WTC11 (cell line): ENCODE results near the gene C2orf72. TPM values are rescaled to one million over a fixed set of nuclear protein-coding genes. Genes with fewer than 3 reads are reported as not detected.

Experiments used
- ATAC-seq: fragments of 200-7000 bp; cut with Tn5 transposase; 2 replicates; pipeline ENCODE4 v1.10.0; 2021; ENCODE audit warnings: mild to moderate bottlenecking, moderate library complexity
- CTCF ChIA-PET: fragments of 300-600 bp; sonication (Branson Sonifier 250); formaldehyde crosslinking; loops from one replicate; lab custom pipeline; 2021; ENCODE audit warnings: antibody characterized with exemption; lab: Charles Lee
- POLR2A ChIA-PET: fragments of 350-600 bp; sonication (Branson Sonifier 250); formaldehyde crosslinking; loops from one replicate; lab custom pipeline; 2021; ENCODE audit warnings: antibody characterized with exemption; lab: Charles Lee
- DNase-seq: peaks from one replicate; pipeline ENCODE4 v3.0.0; 2021; ENCODE audit warnings: low spot score
- H3K27ac Mint-ChIP-seq: 2 replicates; pipeline ENCODE4 v1.8.0; 2021; ENCODE audit warnings: mixed read lengths
- H3K27me3 Mint-ChIP-seq: 2 replicates; pipeline ENCODE4 v1.8.0; 2021; ENCODE audit warnings: low read depth, mild to moderate bottlenecking, moderate library complexity, mixed read lengths
- H3K36me3 Mint-ChIP-seq: 2 replicates; pipeline ENCODE4 v1.8.0; 2021; ENCODE audit warnings: mixed read lengths
- H3K4me1 Mint-ChIP-seq: 2 replicates; pipeline ENCODE4 v1.8.0; 2022; ENCODE audit warnings: mixed read lengths
- H3K4me3 Mint-ChIP-seq: 2 replicates; pipeline ENCODE4 v1.8.0; 2021; ENCODE audit warnings: mild to moderate bottlenecking, moderate library complexity, mixed read lengths
- H3K9me3 Mint-ChIP-seq: 2 replicates; pipeline ENCODE4 v1.8.0; 2021; ENCODE audit warnings: mixed read lengths
- CBFB ChIP-seq: sonication (generic); formaldehyde crosslinking; IDR thresholded peaks from 2 replicates; pipeline ENCODE4 v1.8.1; 2022; ENCODE audit warnings: mild to moderate bottlenecking, low read depth, missing genetic modification reagents
- ELF4 ChIP-seq: sonication (generic); formaldehyde crosslinking; IDR thresholded peaks from 2 replicates; pipeline ENCODE4 v1.8.1; 2022; ENCODE audit warnings: low read depth, mild to moderate bottlenecking, moderate library complexity, missing genetic modification reagents
- ESRRA ChIP-seq: sonication (generic); formaldehyde crosslinking; IDR thresholded peaks from 2 replicates; pipeline ENCODE4 v1.8.1; 2022; ENCODE audit warnings: mild to moderate bottlenecking, missing genetic modification reagents, borderline replicate concordance
- KAT7 ChIP-seq: sonication (generic); formaldehyde crosslinking; IDR thresholded peaks from 2 replicates; pipeline ENCODE4 v1.8.1; 2023; ENCODE audit warnings: missing genetic modification reagents, mild to moderate bottlenecking, borderline replicate concordance
- NFE2L1 ChIP-seq: sonication (generic); formaldehyde crosslinking; IDR thresholded peaks from 2 replicates; pipeline ENCODE4 v1.8.1; 2023; ENCODE audit warnings: missing genetic modification reagents
- NFYB ChIP-seq: sonication (generic); formaldehyde crosslinking; conservative IDR thresholded peaks from 2 replicates; pipeline ENCODE4 v1.8.0; 2022; ENCODE audit warnings: low read depth, missing genetic modification reagents
- SMAD3 ChIP-seq: sonication (generic); formaldehyde crosslinking; IDR thresholded peaks from 2 replicates; pipeline ENCODE4 v1.8.0; 2022; ENCODE audit warnings: missing genetic modification reagents, mild to moderate bottlenecking, borderline replicate concordance
- ZNF121 ChIP-seq: sonication (generic); formaldehyde crosslinking; IDR thresholded peaks from 2 replicates; pipeline ENCODE4 v1.8.0; 2023; ENCODE audit warnings: missing genetic modification reagents
- ZNF219 ChIP-seq: sonication (generic); formaldehyde crosslinking; IDR thresholded peaks from 2 replicates; pipeline ENCODE4 v1.8.0; 2023; ENCODE audit warnings: missing genetic modification reagents, mild to moderate bottlenecking, borderline replicate concordance
- ZNF317 ChIP-seq: sonication (generic); formaldehyde crosslinking; IDR thresholded peaks from 2 replicates; pipeline ENCODE4 v1.8.1; 2023; ENCODE audit warnings: low read depth, mild to moderate bottlenecking, moderate library complexity, missing genetic modification reagents, borderline replicate concordance
- total RNA-seq: library from RNA; stranded (reverse); gene quantifications from 3 replicates; pipeline ENCODE4 v1.2.3, GENCODE V29; 2021
- TF ChIP-seq, protein P1 (sequence below): sonication (generic); formaldehyde crosslinking; IDR thresholded peaks from 2 replicates; pipeline ENCODE4 v1.8.0; 2023; ENCODE audit warnings: missing genetic modification reagents
- TF ChIP-seq, protein P2 (sequence below): fragments of 250-450 bp; sonication (Bioruptor Pico); IDR thresholded peaks from 2 replicates; pipeline ENCODE4 v1.9.0; 2021; ENCODE audit warnings: mild to moderate bottlenecking
- TF ChIP-seq, protein P3 (sequence below): sonication (generic); formaldehyde crosslinking; IDR thresholded peaks from 2 replicates; pipeline ENCODE4 v1.8.1; 2022; ENCODE audit warnings: mild to moderate bottlenecking, missing genetic modification reagents, moderate library complexity, borderline replicate concordance
- TF ChIP-seq, protein P4 (sequence below): fragments of 250-450 bp; sonication (Bioruptor Pico); conservative IDR thresholded peaks from 2 replicates; pipeline ENCODE4 v1.9.0; 2021; ENCODE audit warnings: mild to moderate bottlenecking
- TF ChIP-seq, protein P5 (sequence below): sonication (generic); formaldehyde crosslinking; IDR thresholded peaks from 2 replicates; pipeline ENCODE4 v1.8.1; 2023; ENCODE audit warnings: mild to moderate bottlenecking, missing genetic modification reagents, moderate library complexity
- TF ChIP-seq, protein P6 (sequence below): fragments of 250-450 bp; sonication (Bioruptor Pico); IDR thresholded peaks from 2 replicates; pipeline ENCODE4 v1.8.0; 2021; ENCODE audit warnings: mild to moderate bottlenecking
- TF ChIP-seq, protein P7 (sequence below): fragments of 200-600 bp; IDR thresholded peaks from 2 replicates; pipeline ENCODE4 v1.8.0; 2022; ENCODE audit warnings: antibody characterized with exemption
- TF ChIP-seq, protein P8 (sequence below): sonication (generic); formaldehyde crosslinking; IDR thresholded peaks from 2 replicates; pipeline ENCODE4 v1.8.0; 2022; ENCODE audit warnings: mild to moderate bottlenecking, missing genetic modification reagents
- TF ChIP-seq, protein P9 (sequence below): sonication (generic); formaldehyde crosslinking; IDR thresholded peaks from 2 replicates; pipeline ENCODE4 v1.8.0; 2022; ENCODE audit warnings: missing genetic modification reagents
- TF ChIP-seq, protein P10 (sequence below): sonication (generic); formaldehyde crosslinking; IDR thresholded peaks from 2 replicates; pipeline ENCODE4 v1.8.0; 2022; ENCODE audit warnings: mild to moderate bottlenecking, missing genetic modification reagents

Gene C2orf72
- total RNA-seq, 1 experiment from 2014 or later = 1.7 TPM

DNA sequence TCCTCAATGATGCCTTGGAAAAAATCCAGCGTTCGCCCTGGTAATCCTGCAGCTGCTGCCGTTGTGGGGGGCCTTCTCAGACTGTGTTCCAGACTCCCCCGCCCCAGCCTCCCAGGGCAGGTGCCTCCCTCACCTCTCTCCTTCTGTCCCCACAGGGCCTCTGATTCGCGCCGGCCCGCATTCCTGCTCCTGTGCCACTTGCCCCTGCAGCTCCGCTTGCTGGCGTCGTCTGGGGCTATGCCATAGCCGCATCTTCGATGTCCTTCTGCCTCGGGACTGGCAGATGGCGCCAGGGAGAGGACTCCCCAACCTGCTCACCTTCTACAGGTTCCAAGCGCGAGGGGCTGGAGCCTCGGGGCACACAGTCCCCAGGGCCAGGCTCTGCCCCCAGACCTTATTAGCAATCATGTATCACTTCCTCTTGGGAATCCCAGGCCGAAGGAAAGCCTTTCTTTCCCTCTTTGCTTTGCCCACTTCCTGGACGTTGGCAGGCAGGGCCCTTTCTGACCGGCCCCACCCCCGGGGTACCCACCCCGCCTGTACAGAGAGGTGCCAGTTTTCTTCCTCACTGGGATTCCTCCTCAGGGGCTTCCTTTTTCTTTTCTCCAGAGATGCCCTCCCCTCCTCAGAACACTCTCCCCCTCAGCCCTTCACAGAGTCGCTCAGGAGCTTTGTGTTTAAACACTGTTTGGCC, 37.0 kb upstream of the C2orf72 start (continued):
- TF ChIP-seq, protein P1, sequence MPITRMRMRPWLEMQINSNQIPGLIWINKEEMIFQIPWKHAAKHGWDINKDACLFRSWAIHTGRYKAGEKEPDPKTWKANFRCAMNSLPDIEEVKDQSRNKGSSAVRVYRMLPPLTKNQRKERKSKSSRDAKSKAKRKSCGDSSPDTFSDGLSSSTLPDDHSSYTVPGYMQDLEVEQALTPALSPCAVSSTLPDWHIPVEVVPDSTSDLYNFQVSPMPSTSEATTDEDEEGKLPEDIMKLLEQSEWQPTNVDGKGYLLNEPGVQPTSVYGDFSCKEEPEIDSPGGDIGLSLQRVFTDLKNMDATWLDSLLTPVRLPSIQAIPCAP (CRISPR knock-in tag) = no peak
- TF ChIP-seq ELF4 (CRISPR knock-in tag) (no peak), ZNF219 (CRISPR knock-in tag) (no peak), ZNF121 (CRISPR knock-in tag) (no peak), ZNF317 (CRISPR knock-in tag) (no peak), NFYB (CRISPR knock-in tag) (no peak), NFE2L1 (CRISPR knock-in tag) (no peak), KAT7 (no peak), CBFB (CRISPR knock-in tag) (no peak)
- TF ChIP-seq, protein P2, sequence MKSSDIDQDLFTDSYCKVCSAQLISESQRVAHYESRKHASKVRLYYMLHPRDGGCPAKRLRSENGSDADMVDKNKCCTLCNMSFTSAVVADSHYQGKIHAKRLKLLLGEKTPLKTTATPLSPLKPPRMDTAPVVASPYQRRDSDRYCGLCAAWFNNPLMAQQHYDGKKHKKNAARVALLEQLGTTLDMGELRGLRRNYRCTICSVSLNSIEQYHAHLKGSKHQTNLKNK (CRISPR knock-in tag) = no peak
- TF ChIP-seq, protein P3, sequence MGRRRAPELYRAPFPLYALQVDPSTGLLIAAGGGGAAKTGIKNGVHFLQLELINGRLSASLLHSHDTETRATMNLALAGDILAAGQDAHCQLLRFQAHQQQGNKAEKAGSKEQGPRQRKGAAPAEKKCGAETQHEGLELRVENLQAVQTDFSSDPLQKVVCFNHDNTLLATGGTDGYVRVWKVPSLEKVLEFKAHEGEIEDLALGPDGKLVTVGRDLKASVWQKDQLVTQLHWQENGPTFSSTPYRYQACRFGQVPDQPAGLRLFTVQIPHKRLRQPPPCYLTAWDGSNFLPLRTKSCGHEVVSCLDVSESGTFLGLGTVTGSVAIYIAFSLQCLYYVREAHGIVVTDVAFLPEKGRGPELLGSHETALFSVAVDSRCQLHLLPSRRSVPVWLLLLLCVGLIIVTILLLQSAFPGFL (CRISPR knock-in tag) = no peak
- TF ChIP-seq, protein P4, sequence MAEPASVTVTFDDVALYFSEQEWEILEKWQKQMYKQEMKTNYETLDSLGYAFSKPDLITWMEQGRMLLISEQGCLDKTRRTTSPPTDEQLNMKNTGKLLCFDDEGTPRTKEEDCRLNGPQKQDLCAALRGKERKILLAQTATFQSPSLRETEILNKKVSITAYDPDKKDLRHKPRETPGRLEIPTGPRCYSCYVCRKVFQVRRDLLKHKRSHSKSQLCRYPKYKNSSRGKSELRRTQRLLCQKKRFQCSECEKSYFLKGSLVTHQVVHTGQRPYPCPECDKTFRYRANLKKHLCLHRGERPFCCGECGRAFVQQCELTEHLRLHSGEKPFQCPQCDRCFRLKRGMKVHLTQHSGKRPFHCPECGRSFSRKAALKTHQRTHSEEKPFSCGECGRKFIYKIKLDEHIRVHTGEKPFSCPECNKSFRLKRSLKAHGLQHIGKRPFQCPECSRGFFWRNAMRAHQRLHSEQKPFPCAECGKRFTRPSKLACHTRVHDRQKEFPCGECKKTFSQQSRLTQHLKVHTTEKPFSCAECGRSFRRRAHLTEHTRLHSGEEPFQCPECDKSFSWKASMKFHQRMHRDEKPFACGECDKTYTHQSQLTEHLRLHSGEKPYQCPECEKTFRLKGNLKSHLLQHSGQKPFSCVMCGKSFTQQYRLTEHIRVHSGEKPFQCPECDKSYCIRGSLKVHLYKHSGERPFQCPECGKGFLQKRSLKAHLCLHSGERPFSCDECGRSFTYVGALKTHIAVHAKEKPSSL = no peak
- TF ChIP-seq, protein P5, sequence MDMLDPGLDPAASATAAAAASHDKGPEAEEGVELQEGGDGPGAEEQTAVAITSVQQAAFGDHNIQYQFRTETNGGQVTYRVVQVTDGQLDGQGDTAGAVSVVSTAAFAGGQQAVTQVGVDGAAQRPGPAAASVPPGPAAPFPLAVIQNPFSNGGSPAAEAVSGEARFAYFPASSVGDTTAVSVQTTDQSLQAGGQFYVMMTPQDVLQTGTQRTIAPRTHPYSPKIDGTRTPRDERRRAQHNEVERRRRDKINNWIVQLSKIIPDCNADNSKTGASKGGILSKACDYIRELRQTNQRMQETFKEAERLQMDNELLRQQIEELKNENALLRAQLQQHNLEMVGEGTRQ (CRISPR knock-in tag) = no peak
- TF ChIP-seq, protein P6, sequence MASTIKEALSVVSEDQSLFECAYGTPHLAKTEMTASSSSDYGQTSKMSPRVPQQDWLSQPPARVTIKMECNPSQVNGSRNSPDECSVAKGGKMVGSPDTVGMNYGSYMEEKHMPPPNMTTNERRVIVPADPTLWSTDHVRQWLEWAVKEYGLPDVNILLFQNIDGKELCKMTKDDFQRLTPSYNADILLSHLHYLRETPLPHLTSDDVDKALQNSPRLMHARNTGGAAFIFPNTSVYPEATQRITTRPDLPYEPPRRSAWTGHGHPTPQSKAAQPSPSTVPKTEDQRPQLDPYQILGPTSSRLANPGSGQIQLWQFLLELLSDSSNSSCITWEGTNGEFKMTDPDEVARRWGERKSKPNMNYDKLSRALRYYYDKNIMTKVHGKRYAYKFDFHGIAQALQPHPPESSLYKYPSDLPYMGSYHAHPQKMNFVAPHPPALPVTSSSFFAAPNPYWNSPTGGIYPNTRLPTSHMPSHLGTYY (CRISPR knock-in tag) = no peak

DNA sequence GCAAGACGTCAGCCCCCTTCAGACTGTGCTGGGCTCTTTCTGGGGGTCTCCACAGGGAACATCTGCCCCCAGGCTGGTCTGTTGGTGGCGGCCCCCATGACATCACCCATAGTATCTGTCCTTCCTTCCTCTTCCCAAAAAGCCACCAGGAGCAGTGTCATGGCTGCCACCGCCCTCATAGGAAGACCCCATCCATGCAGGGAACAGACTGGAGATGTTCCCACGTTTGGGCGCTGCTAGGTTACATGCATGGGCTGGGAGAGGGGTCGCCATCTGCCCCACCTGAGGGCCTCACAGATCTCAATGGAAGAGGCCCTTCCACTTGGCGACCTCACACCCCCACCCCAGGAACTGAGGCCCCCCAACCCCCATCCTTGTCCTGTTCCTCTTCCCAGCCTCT, 36.3 kb upstream of the C2orf72 start:
- POLR2A ChIA-PET = no interaction called here
- H3K27me3 Mint-ChIP-seq = peaks cover 18% of the 10 kb centered on the region
- TF ChIP-seq, protein P7, sequence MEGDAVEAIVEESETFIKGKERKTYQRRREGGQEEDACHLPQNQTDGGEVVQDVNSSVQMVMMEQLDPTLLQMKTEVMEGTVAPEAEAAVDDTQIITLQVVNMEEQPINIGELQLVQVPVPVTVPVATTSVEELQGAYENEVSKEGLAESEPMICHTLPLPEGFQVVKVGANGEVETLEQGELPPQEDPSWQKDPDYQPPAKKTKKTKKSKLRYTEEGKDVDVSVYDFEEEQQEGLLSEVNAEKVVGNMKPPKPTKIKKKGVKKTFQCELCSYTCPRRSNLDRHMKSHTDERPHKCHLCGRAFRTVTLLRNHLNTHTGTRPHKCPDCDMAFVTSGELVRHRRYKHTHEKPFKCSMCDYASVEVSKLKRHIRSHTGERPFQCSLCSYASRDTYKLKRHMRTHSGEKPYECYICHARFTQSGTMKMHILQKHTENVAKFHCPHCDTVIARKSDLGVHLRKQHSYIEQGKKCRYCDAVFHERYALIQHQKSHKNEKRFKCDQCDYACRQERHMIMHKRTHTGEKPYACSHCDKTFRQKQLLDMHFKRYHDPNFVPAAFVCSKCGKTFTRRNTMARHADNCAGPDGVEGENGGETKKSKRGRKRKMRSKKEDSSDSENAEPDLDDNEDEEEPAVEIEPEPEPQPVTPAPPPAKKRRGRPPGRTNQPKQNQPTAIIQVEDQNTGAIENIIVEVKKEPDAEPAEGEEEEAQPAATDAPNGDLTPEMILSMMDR = no peak
- TF ChIP-seq, protein P8, sequence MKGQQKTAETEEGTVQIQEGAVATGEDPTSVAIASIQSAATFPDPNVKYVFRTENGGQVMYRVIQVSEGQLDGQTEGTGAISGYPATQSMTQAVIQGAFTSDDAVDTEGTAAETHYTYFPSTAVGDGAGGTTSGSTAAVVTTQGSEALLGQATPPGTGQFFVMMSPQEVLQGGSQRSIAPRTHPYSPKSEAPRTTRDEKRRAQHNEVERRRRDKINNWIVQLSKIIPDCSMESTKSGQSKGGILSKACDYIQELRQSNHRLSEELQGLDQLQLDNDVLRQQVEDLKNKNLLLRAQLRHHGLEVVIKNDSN (CRISPR knock-in tag) = no peak
- TF ChIP-seq, protein P1 (CRISPR knock-in tag) = no peak
- TF ChIP-seq, protein P9, sequence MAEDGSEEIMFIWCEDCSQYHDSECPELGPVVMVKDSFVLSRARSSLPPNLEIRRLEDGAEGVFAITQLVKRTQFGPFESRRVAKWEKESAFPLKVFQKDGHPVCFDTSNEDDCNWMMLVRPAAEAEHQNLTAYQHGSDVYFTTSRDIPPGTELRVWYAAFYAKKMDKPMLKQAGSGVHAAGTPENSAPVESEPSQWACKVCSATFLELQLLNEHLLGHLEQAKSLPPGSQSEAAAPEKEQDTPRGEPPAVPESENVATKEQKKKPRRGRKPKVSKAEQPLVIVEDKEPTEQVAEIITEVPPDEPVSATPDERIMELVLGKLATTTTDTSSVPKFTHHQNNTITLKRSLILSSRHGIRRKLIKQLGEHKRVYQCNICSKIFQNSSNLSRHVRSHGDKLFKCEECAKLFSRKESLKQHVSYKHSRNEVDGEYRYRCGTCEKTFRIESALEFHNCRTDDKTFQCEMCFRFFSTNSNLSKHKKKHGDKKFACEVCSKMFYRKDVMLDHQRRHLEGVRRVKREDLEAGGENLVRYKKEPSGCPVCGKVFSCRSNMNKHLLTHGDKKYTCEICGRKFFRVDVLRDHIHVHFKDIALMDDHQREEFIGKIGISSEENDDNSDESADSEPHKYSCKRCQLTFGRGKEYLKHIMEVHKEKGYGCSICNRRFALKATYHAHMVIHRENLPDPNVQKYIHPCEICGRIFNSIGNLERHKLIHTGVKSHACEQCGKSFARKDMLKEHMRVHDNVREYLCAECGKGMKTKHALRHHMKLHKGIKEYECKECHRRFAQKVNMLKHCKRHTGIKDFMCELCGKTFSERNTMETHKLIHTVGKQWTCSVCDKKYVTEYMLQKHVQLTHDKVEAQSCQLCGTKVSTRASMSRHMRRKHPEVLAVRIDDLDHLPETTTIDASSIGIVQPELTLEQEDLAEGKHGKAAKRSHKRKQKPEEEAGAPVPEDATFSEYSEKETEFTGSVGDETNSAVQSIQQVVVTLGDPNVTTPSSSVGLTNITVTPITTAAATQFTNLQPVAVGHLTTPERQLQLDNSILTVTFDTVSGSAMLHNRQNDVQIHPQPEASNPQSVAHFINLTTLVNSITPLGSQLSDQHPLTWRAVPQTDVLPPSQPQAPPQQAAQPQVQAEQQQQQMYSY (CRISPR knock-in tag) = no peak
- TF ChIP-seq ESRRA (CRISPR knock-in tag) = no peak
- TF ChIP-seq, protein P10, sequence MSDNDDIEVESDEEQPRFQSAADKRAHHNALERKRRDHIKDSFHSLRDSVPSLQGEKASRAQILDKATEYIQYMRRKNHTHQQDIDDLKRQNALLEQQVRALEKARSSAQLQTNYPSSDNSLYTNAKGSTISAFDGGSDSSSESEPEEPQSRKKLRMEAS (CRISPR knock-in tag) = no peak
- no peak for TF ChIP-seq SMAD3 (CRISPR knock-in tag)

More for the DNA sequence above, 36.3 kb upstream of the C2orf72 start:
- peaks cover 8% of the 10 kb centered on the region; the same call in 1 of the 2 replicates for H3K4me1 Mint-ChIP-seq
- ATAC-seq (no peak), DNase-seq (no peak)
- peaks cover 38% of the 10 kb centered on the region for H3K9me3 Mint-ChIP-seq
- H3K27ac Mint-ChIP-seq = no peak overlapping the region
- peaks cover 11% of the 10 kb centered on the region for H3K36me3 Mint-ChIP-seq
- CTCF ChIA-PET = interaction anchor here (2.3 kb wide), 1 partner anchor 52 kb away, joined by 22 read pairs; no protein-coding TSS in a partner anchor
- H3K4me3 Mint-ChIP-seq = no peak overlapping the region
